ENCODE results near the gene TMEM239.

DNA sequence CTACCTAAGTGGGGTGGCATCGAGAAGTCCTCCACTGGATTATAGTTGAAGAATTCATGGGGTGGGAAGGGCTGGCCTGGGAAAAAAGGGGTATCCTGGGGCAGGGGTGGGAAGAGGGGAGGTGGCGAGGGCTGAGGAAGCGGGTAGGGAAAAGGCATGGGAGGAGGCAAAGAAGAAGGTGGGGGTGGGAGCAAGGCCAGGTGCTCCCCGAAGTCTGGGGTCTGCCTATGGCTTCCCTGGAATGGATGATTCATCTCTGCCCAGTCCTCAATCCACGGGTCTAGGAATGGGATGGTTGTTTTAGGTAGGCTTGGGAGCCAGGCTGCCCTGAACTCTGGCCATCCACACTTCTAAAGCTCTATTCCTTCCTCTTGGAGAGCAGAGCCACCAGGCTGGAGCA, 19.9 kb downstream of the TMEM239 start:
- TF ChIP-seq GATA2 (IDR thresholded peaks at IDR 0.05; ENCODE audit: low read depth, low read length) (no peak), GATA3 (IDR thresholded peaks at IDR 0.05; ENCODE audit: low read depth, low read length) (no peak)
